ENCODE data around the gene SLC50A1.
"Not testable (repeated sequence)": the region's sequence is repeated elsewhere in the genome, so short reads cannot be mapped to it uniquely, and the experiment has no call there.

Gene SLC50A1

DNA sequence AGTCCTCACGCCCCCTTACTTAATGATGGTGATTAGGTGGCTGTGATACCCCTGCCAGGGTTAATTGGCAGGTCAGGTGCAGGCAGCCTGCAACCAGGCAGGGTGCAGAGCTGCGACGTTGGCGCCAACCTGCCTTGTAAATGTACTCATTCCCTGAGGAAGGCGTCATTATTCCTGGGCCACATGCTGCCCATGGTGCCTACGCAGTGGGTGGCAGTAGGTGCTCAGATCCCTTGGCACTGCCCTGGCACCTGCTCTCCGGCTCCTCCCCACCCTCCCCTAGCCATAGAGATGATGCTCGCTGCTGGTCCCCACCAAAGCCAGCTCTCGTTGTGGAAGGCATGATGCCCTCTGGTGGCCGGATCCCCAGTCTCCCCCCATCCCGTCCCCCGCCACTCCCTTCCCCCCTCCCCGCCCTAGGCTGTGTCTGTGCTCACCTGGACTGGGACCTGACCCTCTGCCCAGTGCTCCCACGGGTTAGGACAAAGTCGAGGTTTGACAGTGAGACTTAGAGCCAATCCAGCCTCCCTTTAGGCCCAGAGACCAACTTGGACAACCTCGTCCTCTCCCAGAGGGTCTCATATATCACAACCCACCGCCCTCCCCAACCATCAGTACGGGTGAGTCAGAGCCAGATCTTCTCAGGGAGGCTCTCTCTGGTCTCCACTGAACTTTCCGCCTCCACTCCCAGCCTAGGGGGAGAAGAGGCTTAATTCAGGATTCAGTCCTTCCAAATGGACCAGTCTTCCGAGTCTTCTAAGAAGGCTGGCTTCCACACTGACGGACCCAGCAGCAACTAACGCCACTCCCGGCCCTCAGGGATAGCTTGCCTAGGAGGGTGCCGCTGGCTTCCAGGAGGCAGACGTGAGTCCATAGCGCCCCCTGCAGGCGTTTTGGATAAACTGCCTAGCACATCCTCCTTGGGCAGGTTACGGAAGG, 31.8 kb downstream of the SLC50A1 start:
- ATAC-seq (peak; percentile 86), DNase-seq (peak; percentile 92)
- peaks cover 25% of the 10 kb centered on the region for H3K36me3 Mint-ChIP-seq (ENCODE audit: low read depth)
- H3K4me1 Mint-ChIP-seq = peaks cover 23% of the 10 kb centered on the region
- H3K4me3 Mint-ChIP-seq = peak overlapping the region; percentile 37
- H3K9me3 Mint-ChIP-seq = no peaks in the 10 kb centered on the region
- peak overlapping the region; percentile 38 for H3K27ac Mint-ChIP-seq
- no peaks in the 10 kb centered on the region for H3K27me3 Mint-ChIP-seq

DNA sequence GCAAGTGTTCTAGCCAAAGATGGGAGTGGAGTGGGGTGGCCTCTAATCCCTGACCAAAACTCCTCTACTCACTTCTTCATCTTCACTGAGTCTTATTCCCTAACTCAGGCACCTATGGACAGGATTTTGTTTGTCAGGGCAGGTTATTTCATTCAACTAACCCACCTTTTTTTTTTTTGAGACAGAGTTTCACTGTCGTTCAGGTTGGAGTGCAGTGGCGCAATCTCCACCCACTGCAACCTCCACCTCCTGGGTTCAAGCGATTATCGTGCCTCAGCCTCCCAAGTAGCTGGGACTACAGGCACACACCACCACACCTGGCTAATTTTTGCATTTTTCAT, 32.4 kb downstream of the SLC50A1 start:
- peaks cover 29% of the 10 kb centered on the region for H3K36me3 Mint-ChIP-seq (ENCODE audit: low read depth)
- H3K4me1 Mint-ChIP-seq = peaks cover 27% of the 10 kb centered on the region
- not testable (repeated sequence) for H3K9me3 Mint-ChIP-seq, DNase-seq, H3K27me3 Mint-ChIP-seq, ATAC-seq, H3K27ac Mint-ChIP-seq, H3K4me3 Mint-ChIP-seq

DNA sequence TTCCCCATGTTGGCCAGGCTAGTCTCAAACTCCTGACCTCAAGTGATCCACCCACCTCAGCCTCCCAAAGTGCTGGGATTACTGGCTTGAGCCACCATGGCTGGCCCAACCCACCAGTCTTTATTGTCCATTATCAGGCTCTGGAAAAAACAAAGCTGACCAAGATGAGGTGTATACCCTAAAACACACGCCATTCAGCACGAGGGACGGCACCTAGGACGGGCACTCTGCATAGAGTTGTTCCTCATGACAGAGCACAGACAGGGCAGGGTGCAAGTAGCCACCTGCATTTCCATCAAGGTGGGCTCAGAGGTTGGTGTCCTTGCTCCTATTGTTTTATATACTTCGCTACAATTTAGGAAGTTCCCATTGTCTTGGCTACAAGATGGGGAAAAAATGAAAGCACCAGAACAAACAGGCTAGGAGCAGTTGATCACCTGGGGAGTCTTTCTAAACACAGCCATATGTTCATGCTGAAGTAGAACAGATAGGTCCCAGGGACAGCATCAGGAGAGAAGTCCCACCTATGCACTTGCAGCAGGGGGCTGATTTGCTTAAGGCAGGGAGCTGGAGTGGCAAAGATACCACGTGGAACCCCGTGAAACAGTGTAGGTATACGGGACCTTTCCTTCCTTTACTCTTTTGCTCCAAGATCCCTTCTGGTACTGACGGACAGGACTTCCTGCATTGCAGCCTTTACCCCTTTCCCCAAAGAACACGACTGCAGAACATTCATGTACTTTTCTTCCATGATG, 33.0 kb downstream of the SLC50A1 start:
- Mint-ChIP-seq H3K27ac (no peak overlapping the region), H3K9me3 (no peaks in the 10 kb centered on the region)
- no peak for DNase-seq

DNA sequence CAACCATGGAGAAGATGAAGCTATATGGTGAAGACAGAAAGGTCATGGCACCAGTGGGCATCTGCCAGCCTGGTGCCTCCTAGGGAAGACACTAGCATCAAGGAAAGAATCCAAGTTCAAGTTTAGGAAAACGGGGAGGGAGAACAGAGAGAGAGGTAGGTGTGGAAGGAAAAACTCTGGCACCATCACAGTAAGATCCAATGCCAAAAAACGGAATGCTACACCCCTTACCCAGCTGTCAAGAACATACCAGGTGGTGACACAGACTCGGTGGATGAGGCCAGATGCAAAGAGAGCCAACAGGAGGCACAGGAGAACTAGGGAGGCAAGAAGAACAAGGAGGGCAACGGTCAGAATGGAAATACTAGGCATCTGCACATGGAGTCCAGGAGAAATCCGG, 33.9 kb downstream of the SLC50A1 start:
- ATAC-seq = no peak
- Mint-ChIP-seq H3K4me1 (peaks cover 37% of the 10 kb centered on the region), H3K36me3 (ENCODE audit: low read depth) (peaks cover 32% of the 10 kb centered on the region), H3K27ac (peak overlapping the region; percentile 5), H3K27me3 (peaks cover 2% of the 10 kb centered on the region), H3K4me3 (no peak overlapping the region), H3K9me3 (no peaks in the 10 kb centered on the region)
- DNase-seq = no peak

More for the DNA sequence above, 33.0 kb downstream of the SLC50A1 start:
- peaks cover 32% of the 10 kb centered on the region for H3K4me1 Mint-ChIP-seq
- peaks cover 32% of the 10 kb centered on the region for H3K36me3 Mint-ChIP-seq (ENCODE audit: low read depth)
- H3K27me3 Mint-ChIP-seq = peaks cover 2% of the 10 kb centered on the region
- no peak overlapping the region for H3K4me3 Mint-ChIP-seq
- no peak for ATAC-seq

DNA sequence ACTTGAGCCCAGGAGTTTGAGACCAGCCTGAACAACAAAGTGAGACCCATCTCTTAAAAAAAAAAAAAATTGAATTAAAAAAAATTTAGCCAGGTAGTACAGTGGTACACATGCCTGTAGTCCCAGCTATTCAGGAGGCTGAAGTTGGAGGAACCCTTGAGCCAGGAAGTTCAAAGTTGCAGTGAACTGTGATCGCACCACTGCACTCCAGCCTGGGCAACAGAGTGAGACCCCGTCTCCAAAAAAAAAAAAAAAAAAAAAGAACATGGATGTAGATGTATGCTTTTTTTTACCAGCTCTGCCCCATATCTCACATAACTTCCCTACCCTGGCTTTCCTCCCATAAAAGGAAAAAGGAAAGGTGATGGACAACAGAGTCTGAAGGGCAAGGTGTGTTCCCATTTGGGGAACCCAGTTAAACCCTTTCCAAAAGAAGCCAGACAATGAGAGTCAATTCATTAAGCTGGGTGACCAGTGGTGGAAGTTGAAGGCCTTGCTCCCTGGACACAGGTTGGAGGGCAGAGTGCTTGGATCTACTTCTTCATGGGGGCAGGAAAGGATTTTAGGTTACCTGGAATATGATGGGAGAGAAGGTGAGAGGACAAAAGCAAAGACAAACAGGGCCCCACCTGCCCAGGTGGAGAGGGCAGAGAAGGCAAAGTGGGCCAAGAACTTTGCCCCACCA, 34.6 kb downstream of the SLC50A1 start:
- no peak for ATAC-seq
- Mint-ChIP-seq H3K9me3 (no peaks in the 10 kb centered on the region), H3K4me3 (no peak overlapping the region), H3K36me3 (ENCODE audit: low read depth) (peaks cover 32% of the 10 kb centered on the region), H3K27me3 (peaks cover 2% of the 10 kb centered on the region), H3K4me1 (peaks cover 43% of the 10 kb centered on the region), H3K27ac (no peak overlapping the region)
- DNase-seq = no peak

DNA sequence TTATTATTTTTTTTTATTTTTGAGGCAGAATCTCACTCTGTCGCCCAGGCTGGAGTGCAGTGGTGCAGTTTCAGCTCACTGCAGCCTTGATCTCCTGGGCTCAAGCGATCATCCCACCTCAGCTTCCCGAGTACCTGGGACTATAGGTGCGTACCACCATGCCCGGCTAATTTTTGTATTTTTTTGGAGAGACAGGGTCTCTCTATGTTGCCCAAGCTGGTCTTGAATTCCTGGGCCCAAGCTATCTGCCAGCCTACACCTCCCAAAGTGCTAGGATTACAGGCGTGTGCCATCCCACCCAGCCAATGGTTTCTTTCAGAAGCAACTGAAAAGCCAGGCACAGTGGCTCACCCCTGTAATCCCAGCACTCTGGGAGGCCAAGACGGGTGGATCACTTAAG, 35.2 kb downstream of the SLC50A1 start:
- no peaks in the 10 kb centered on the region for H3K9me3 Mint-ChIP-seq
- peaks cover 47% of the 10 kb centered on the region for H3K4me1 Mint-ChIP-seq
- H3K4me3 Mint-ChIP-seq = no peak overlapping the region
- no peak overlapping the region for H3K27ac Mint-ChIP-seq
- ATAC-seq (no peak), DNase-seq (no peak)
- peaks cover 32% of the 10 kb centered on the region for H3K36me3 Mint-ChIP-seq (ENCODE audit: low read depth)
- peaks cover 2% of the 10 kb centered on the region for H3K27me3 Mint-ChIP-seq

DNA sequence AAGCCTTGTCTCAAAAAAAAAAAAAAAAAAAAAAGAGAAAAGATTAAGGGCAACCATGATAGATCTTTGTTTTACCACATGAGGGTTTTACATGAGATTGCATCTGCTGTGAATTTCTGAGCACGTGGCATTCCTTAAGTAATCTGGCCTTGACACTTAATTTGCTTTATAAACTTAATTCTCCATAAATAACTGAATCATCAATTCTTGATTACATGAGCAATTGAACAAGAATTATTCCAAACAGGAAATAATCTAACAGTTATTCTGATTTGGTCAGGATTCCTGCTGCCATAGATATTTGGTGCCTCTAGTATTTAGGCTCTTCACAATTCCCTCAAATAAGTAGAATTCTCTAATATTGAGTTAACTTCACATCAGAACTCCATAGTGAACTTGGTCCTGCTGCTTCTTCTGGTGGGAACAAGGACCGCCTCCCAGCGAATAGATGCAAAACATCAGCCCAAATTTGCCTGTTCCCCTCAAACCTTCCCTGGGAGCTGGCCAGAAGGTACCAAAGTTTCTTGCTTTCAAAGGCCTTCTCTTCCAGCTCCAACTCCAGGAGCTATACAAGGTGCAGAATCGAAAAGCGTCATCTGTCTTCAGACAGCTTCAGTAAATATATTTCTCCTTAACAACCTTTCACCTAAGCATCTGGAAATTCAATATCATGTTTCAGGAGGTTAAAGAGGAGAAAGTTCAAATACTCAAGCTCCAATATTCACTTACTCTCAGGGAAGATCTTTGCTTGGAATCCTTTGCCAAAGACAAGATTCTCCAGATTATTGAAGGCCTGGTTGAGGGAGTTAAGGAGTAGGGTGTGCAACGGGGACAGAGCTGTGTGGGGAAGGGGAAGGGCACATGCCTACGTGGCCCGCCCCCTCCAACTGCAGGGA, 36.4 kb downstream of the SLC50A1 start:
- peaks cover 57% of the 10 kb centered on the region for H3K4me1 Mint-ChIP-seq

DNA sequence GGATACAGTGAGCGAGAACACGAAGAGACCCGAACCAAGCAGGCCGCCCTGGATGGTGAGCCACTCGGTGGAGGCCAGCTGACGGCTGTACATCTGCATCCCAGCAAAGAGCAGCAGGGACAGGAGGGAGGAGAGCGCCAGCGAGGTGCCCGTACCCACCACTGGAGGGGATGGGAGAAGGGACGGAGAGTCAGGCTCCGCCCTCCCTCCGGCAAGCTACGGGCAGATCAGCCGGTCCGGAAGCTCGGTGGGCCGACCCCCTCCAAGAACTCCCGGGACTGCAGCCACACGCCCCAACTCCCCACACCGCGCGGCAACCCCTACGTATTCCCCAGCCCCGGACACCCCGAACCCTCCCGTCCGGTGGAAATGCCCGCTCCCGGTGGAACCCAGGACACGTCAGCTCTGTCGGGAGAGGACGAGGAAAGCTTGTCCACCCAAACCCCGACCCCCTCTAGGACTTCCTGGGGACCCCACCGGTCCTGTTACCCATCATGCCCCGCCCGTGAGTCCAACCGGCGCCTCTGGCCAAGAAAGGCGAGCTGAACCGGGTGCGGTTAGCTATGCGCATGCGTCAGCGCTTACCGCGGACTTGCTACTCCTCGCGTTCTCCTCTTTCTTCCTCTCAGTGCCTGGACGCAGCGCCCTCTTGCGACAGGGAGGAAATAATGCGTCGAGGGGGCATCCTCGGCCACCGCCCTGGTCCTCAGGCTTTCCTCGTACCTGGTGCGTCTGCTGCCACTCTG, 37.3 kb downstream of the SLC50A1 start, which contains the start of gene KRTCAP2:
Gene KRTCAP2 (minus strand): TSS at position 573 of the 746 bp plus-strand sequence. CDS start 80 bp downstream, at position 493.
- Mint-ChIP-seq H3K4me1 (peaks cover 52% of the 10 kb centered on the region), H3K36me3 (ENCODE audit: low read depth) (peaks cover 32% of the 10 kb centered on the region), H3K9me3 (no peaks in the 10 kb centered on the region), H3K27me3 (peaks cover 2% of the 10 kb centered on the region), H3K27ac (peak within 1 kb of the TSS; percentile 99), H3K4me3 (peak within 1 kb of the TSS; percentile 99)
- DNase-seq = peak; percentile 96
- peak; percentile 78 for ATAC-seq

More for the DNA sequence above, 36.4 kb downstream of the SLC50A1 start:
- ATAC-seq (peak; percentile 27), DNase-seq (no peak)
- Mint-ChIP-seq H3K9me3 (no peaks in the 10 kb centered on the region), H3K27me3 (peaks cover 2% of the 10 kb centered on the region), H3K4me3 (peak overlapping the region; percentile 99), H3K36me3 (ENCODE audit: low read depth) (peaks cover 32% of the 10 kb centered on the region), H3K27ac (peak overlapping the region; percentile 99)

DNA sequence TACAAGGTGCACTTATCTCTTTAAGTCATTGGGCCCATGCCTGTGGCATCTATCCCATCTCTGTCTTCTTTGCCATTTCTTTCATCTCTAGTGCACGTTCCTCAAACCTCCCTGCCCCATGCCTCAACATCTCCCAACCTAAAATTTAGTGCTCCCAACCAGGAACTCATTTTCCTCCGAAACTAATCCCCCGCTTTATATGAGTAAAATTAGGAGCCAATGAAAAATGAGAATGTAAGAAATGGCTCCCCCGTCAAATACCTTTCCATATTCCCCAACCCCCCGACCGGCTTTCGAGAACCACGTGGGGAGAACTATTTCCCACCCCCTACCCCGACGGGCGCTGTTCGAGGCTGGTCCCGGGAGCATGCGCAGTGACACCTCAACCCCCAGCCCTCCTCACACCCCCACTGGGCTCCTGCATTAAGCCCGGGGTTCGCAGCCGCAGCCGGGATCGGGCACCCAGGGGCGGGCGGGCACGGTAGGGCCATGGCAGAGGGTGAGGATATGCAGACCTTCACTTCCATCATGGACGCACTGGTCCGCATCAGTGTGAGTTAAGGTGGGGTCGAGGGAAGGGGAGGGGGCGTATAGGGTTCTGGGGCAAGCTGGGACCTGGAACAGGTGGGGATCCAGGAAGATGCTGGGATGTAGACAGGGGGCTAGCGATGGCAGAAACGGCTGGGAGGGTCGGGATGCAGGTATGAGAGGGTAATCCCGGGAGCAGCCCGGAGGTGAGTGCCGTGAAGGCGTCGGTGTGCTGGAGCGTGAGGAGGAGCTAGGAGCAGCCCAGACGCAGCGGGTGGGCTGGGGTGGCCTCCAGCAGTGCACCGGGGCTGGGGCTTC, 38.0 kb downstream of the SLC50A1 start, which contains the start of gene TRIM46:
Gene TRIM46 (plus strand): TSS at position 372 of the 846 bp plus-strand sequence. CDS start 118 bp downstream, at position 490.
- Mint-ChIP-seq H3K36me3 (ENCODE audit: low read depth) (peaks cover 32% of the 10 kb centered on the region), H3K27ac (peak within 1 kb of the TSS; percentile 99), H3K27me3 (peaks cover 2% of the 10 kb centered on the region), H3K9me3 (no peaks in the 10 kb centered on the region), H3K4me1 (peaks cover 50% of the 10 kb centered on the region), H3K4me3 (peak within 1 kb of the TSS; percentile 99)
- DNase-seq (peak; percentile 79), ATAC-seq (peak; percentile 34)

DNA sequence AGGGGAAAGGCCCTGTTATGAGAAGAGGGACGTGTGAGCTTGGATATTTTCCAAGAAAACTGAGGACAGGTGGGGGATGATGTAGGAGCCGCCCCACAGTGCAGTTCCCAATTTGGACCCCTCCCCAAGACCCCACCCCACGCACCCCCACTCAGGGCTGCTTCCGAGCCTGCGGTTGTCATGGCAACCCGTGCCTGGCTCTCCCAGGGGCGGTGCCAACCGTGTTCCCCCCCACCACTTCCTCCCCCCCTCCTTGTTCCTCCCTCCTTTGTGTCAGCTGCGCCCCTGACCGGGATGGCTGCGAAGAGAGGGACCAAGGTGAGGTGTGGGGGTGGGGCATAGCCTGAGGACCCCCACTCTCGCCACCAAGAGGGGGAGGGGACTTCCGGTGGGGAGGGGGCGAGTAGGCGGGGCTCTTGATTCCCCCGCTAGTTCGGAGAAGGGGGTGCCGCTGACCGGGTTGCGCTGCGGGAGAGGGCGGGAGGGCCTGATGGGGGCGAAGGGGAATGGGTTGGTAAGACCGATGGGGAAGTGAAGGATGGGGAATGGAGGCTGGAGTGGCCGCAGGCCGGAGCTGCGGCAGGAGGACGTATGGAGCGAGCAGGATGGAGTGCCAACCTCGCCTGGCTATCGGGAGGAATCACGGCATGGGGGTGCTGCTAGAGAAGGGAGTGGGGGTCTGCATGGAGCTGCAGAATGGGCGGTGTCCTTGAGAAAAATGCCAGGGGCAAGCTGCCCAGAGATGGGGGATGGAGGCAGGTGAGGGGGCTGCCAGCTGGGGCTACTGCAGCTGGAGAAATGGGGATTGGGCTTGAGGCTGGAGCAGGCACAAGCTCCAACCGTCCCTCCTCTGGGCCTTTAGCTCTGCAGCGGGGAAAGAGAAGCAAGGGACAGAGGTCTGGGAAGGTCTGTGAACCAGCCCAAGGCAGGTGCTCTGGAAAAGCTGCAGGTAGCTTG, 39.0 kb downstream of the SLC50A1 start:
- H3K4me1 Mint-ChIP-seq = peaks cover 50% of the 10 kb centered on the region

DNA sequence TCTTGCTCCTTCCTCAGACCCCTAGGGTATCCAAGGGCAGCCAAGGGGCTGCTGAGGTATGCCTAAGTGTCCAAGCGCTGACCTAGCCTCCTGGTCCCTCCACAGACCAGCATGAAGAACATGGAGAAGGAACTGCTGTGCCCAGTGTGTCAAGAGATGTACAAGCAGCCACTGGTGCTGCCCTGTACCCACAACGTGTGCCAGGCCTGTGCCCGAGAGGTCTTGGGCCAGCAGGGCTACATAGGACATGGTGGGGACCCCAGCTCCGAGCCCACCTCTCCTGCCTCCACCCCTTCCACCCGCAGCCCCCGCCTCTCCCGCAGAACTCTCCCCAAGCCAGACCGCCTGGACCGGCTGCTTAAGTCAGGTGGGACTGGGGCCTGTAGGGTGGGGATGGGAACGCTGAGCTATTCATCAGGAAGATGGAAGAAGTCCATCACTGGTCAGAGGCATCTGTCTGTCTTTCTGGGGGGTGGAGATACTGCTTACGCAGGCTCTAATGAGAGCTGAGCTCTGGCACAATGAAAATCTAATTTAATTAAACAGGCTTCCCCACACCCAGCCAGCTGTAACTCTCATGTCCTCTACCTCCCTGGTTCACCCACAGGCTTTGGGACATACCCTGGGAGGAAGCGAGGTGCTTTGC, 39.8 kb downstream of the SLC50A1 start:
- no peaks in the 10 kb centered on the region for H3K9me3 Mint-ChIP-seq
- peaks cover 49% of the 10 kb centered on the region for H3K4me1 Mint-ChIP-seq
- H3K27ac Mint-ChIP-seq = peak overlapping the region; percentile 67
- peaks cover 20% of the 10 kb centered on the region for H3K36me3 Mint-ChIP-seq (ENCODE audit: low read depth)
- no peak for DNase-seq
- peak overlapping the region; percentile 99 for H3K4me3 Mint-ChIP-seq
- no peak for ATAC-seq
- peaks cover 2% of the 10 kb centered on the region for H3K27me3 Mint-ChIP-seq

More for the DNA sequence above, 39.0 kb downstream of the SLC50A1 start:
- peak; percentile 57 for DNase-seq
- no peak for ATAC-seq
- Mint-ChIP-seq H3K9me3 (no peaks in the 10 kb centered on the region), H3K4me3 (peak overlapping the region; percentile 99), H3K27me3 (peaks cover 2% of the 10 kb centered on the region), H3K36me3 (ENCODE audit: low read depth) (peaks cover 25% of the 10 kb centered on the region), H3K27ac (peak overlapping the region; percentile 99)

All from activated naive CD8-positive, alpha-beta T cell treated with anti-CD3 and anti-CD28 coated beads, Interleukin-2, amount 50 U/mL, for 24 hours (primary cell).